Left kidney (tissue), 1 donor: ENCODE measurements around the gene B3GNT4. TPM values are rescaled to one million over a fixed set of nuclear protein-coding genes. Genes with fewer than 3 reads are reported as not detected.

Experiments used
- polyA plus RNA-seq: library from polyadenylated mRNA; unstranded; fragments of 120-200 nt; gene quantifications from one replicate; pipeline ENCODE4 v1.2.1, GENCODE V29; 2013; ENCODE audit not compliant: insufficient read length

The B3GNT4 gene
- polyA plus RNA-seq, 1 donor, result 6.4 TPM

Other genes starting within 250 kb of the B3GNT4 start
- 37.9 TPM for gene BCL7A, start 181.8 kb upstream of the B3GNT4 start, polyA plus RNA-seq
- gene MLXIP, start 125.0 kb upstream of the B3GNT4 start, polyA plus RNA-seq, result 43.0 TPM
- not detected for gene IL31, start 29.5 kb upstream of the B3GNT4 start, polyA plus RNA-seq
- 6.8 TPM for gene LRRC43, start 20.6 kb upstream of the B3GNT4 start, polyA plus RNA-seq
- 75.2 TPM for gene DIABLO, start 22.3 kb downstream of the B3GNT4 start, polyA plus RNA-seq
- gene VPS33A, start 62.8 kb downstream of the B3GNT4 start, polyA plus RNA-seq, result 20.8 TPM
- 50.4 TPM for gene CLIP1, start 219.0 kb downstream of the B3GNT4 start, polyA plus RNA-seq